ENCODE results near the gene RNF11.
A peak's percentile ranks its signal among the peaks of the same experiment; 100 is the strongest.

Gene RNF11

GRCh38 chr1:51235673-51236530 lies at the start of gene RNF11:
RNF11 (plus strand) TSS chr1:51236273; CDS start chr1:51236757, 484 bp downstream.
- H3K27ac ChIP-seq (ENCODE audit: low read length), result peak within 1 kb of the TSS; percentile 99
- peaks cover 0 to 6% of the 10 kb centered on the region in 2 donors for H3K36me3 ChIP-seq (ENCODE audit: control insufficient read depth in 1 of 2, insufficient read depth in 2 of 2, low read length in 2 of 2)
- H3K4me3 ChIP-seq (ENCODE audit: low read depth in 1 of 2, low read length in 2 of 2), result peak within 1 kb of the TSS; percentile 93 to 98
- no peaks in the 10 kb centered on the region for H3K9me3 ChIP-seq (ENCODE audit: control insufficient read depth in 1 of 2, low read length in 2 of 2)
- no peaks in the 10 kb centered on the region for H3K27me3 ChIP-seq (ENCODE audit: low read depth, low read length)
- peaks cover 22 to 23% of the 10 kb centered on the region in 2 donors for H3K4me1 ChIP-seq (ENCODE audit: control insufficient read depth in 1 of 2, insufficient read depth in 2 of 2, low read length in 2 of 2)

GRCh38 chr1:51188230-51188629 lies 47.8 kb upstream of the RNF11 start:
- H3K9me3 ChIP-seq (ENCODE audit: control insufficient read depth in 1 of 2, low read length in 2 of 2), result no peaks in the 10 kb centered on the region
- H3K27me3 ChIP-seq (ENCODE audit: low read depth, low read length), result no peaks in the 10 kb centered on the region
- no peaks in the 10 kb centered on the region for H3K36me3 ChIP-seq (ENCODE audit: control insufficient read depth in 1 of 2, insufficient read depth in 2 of 2, low read length in 2 of 2)
- no peak overlapping the region for H3K27ac ChIP-seq (ENCODE audit: low read length)
- H3K4me1 ChIP-seq (ENCODE audit: control insufficient read depth in 1 of 2, insufficient read depth in 2 of 2, low read length in 2 of 2), result no peaks in the 10 kb centered on the region
- H3K4me3 ChIP-seq (ENCODE audit: low read depth in 1 of 2, low read length in 2 of 2), result no peak overlapping the region

GRCh38 chr1:51189421-51190073 lies 46.5 kb upstream of the RNF11 start:
- Histone ChIP-seq H3K27ac (ENCODE audit: low read length) (no peak overlapping the region), H3K4me3 (ENCODE audit: low read depth in 1 of 2, low read length in 2 of 2) (no peak overlapping the region), H3K27me3 (ENCODE audit: low read depth, low read length) (no peaks in the 10 kb centered on the region), H3K9me3 (ENCODE audit: control insufficient read depth in 1 of 2, low read length in 2 of 2) (no peaks in the 10 kb centered on the region), H3K36me3 (ENCODE audit: control insufficient read depth in 1 of 2, insufficient read depth in 2 of 2, low read length in 2 of 2) (no peaks in the 10 kb centered on the region), H3K4me1 (ENCODE audit: control insufficient read depth in 1 of 2, insufficient read depth in 2 of 2, low read length in 2 of 2) (no peaks in the 10 kb centered on the region)

- Histone ChIP-seq H3K4me3 (ENCODE audit: low read depth in 1 of 2, low read length in 2 of 2) (no peak overlapping the region), H3K36me3 (ENCODE audit: control insufficient read depth in 1 of 2, insufficient read depth in 2 of 2, low read length in 2 of 2) (no peaks in the 10 kb centered on the region), H3K27me3 (ENCODE audit: low read depth, low read length) (no peaks in the 10 kb centered on the region), H3K4me1 (ENCODE audit: control insufficient read depth in 1 of 2, insufficient read depth in 2 of 2, low read length in 2 of 2) (no peaks in the 10 kb centered on the region), H3K27ac (ENCODE audit: low read length) (no peak overlapping the region), H3K9me3 (ENCODE audit: control insufficient read depth in 1 of 2, low read length in 2 of 2) (no peaks in the 10 kb centered on the region)
Observed at GRCh38 chr1:51190961-51191360, 45.1 kb upstream of the RNF11 start.

- Histone ChIP-seq H3K9me3 (ENCODE audit: control insufficient read depth in 1 of 2, low read length in 2 of 2) (no peaks in the 10 kb centered on the region), H3K27me3 (ENCODE audit: low read depth, low read length) (no peaks in the 10 kb centered on the region), H3K27ac (ENCODE audit: low read length) (no peak overlapping the region), H3K4me3 (ENCODE audit: low read depth in 1 of 2, low read length in 2 of 2) (no peak overlapping the region), H3K4me1 (ENCODE audit: control insufficient read depth in 1 of 2, insufficient read depth in 2 of 2, low read length in 2 of 2) (no peaks in the 10 kb centered on the region), H3K36me3 (ENCODE audit: control insufficient read depth in 1 of 2, insufficient read depth in 2 of 2, low read length in 2 of 2) (no peaks in the 10 kb centered on the region)
Observed at GRCh38 chr1:51192213-51192843, 43.7 kb upstream of the RNF11 start.

- H3K27me3 ChIP-seq (ENCODE audit: low read depth, low read length), result no peaks in the 10 kb centered on the region
- no peak overlapping the region for H3K27ac ChIP-seq (ENCODE audit: low read length)
- H3K4me3 ChIP-seq (ENCODE audit: low read depth in 1 of 2, low read length in 2 of 2), result no peak overlapping the region
- no peaks in the 10 kb centered on the region for H3K36me3 ChIP-seq (ENCODE audit: control insufficient read depth in 1 of 2, insufficient read depth in 2 of 2, low read length in 2 of 2)
- no peaks in the 10 kb centered on the region for H3K9me3 ChIP-seq (ENCODE audit: control insufficient read depth in 1 of 2, low read length in 2 of 2)
- no peaks in the 10 kb centered on the region for H3K4me1 ChIP-seq (ENCODE audit: control insufficient read depth in 1 of 2, insufficient read depth in 2 of 2, low read length in 2 of 2)
Observed at GRCh38 chr1:51193564-51193963, 42.5 kb upstream of the RNF11 start.

GRCh38 chr1:51203121-51203873 lies 32.8 kb upstream of the RNF11 start:
- Histone ChIP-seq H3K4me1 (ENCODE audit: control insufficient read depth in 1 of 2, insufficient read depth in 2 of 2, low read length in 2 of 2) (no peaks in the 10 kb centered on the region), H3K4me3 (ENCODE audit: low read depth in 1 of 2, low read length in 2 of 2) (no peak overlapping the region), H3K9me3 (ENCODE audit: control insufficient read depth in 1 of 2, low read length in 2 of 2) (no peaks in the 10 kb centered on the region), H3K36me3 (ENCODE audit: control insufficient read depth in 1 of 2, insufficient read depth in 2 of 2, low read length in 2 of 2) (no peaks in the 10 kb centered on the region), H3K27me3 (ENCODE audit: low read depth, low read length) (no peaks in the 10 kb centered on the region), H3K27ac (ENCODE audit: low read length) (no peak overlapping the region)

GRCh38 chr1:51203874-51204245 lies 32.2 kb upstream of the RNF11 start:
- Histone ChIP-seq H3K9me3 (ENCODE audit: control insufficient read depth in 1 of 2, low read length in 2 of 2) (no peaks in the 10 kb centered on the region), H3K4me3 (ENCODE audit: low read depth in 1 of 2, low read length in 2 of 2) (no peak overlapping the region), H3K27ac (ENCODE audit: low read length) (no peak overlapping the region), H3K27me3 (ENCODE audit: low read depth, low read length) (no peaks in the 10 kb centered on the region), H3K36me3 (ENCODE audit: control insufficient read depth in 1 of 2, insufficient read depth in 2 of 2, low read length in 2 of 2) (no peaks in the 10 kb centered on the region), H3K4me1 (ENCODE audit: control insufficient read depth in 1 of 2, insufficient read depth in 2 of 2, low read length in 2 of 2) (no peaks in the 10 kb centered on the region)

GRCh38 chr1:51210055-51210454 lies 26.0 kb upstream of the RNF11 start:
- Histone ChIP-seq H3K9me3 (ENCODE audit: control insufficient read depth in 1 of 2, low read length in 2 of 2) (no peaks in the 10 kb centered on the region), H3K36me3 (ENCODE audit: control insufficient read depth in 1 of 2, insufficient read depth in 2 of 2, low read length in 2 of 2) (no peaks in the 10 kb centered on the region), H3K4me3 (ENCODE audit: low read depth in 1 of 2, low read length in 2 of 2) (no peak overlapping the region), H3K4me1 (ENCODE audit: control insufficient read depth in 1 of 2, insufficient read depth in 2 of 2, low read length in 2 of 2) (peaks cover 0 to 3% of the 10 kb centered on the region in 2 donors), H3K27me3 (ENCODE audit: low read depth, low read length) (no peaks in the 10 kb centered on the region), H3K27ac (ENCODE audit: low read length) (no peak overlapping the region)

GRCh38 chr1:51210676-51211075 lies 25.4 kb upstream of the RNF11 start:
- Histone ChIP-seq H3K4me3 (ENCODE audit: low read depth in 1 of 2, low read length in 2 of 2) (no peak overlapping the region), H3K4me1 (ENCODE audit: control insufficient read depth in 1 of 2, insufficient read depth in 2 of 2, low read length in 2 of 2) (peaks cover 0 to 3% of the 10 kb centered on the region in 2 donors), H3K36me3 (ENCODE audit: control insufficient read depth in 1 of 2, insufficient read depth in 2 of 2, low read length in 2 of 2) (no peaks in the 10 kb centered on the region), H3K27me3 (ENCODE audit: low read depth, low read length) (no peaks in the 10 kb centered on the region), H3K27ac (ENCODE audit: low read length) (no peak overlapping the region), H3K9me3 (ENCODE audit: control insufficient read depth in 1 of 2, low read length in 2 of 2) (no peaks in the 10 kb centered on the region)

- H3K9me3 ChIP-seq (ENCODE audit: control insufficient read depth in 1 of 2, low read length in 2 of 2), result no peaks in the 10 kb centered on the region
- H3K4me3 ChIP-seq (ENCODE audit: low read depth in 1 of 2, low read length in 2 of 2), result no peak overlapping the region
- H3K27ac ChIP-seq (ENCODE audit: low read length), result no peak overlapping the region
Observed at GRCh38 chr1:51214615-51215131, 21.4 kb upstream of the RNF11 start.

More at GRCh38 chr1:51214615-51215131, 21.4 kb upstream of the RNF11 start:
- Histone ChIP-seq H3K4me1 (ENCODE audit: control insufficient read depth in 1 of 2, insufficient read depth in 2 of 2, low read length in 2 of 2) (peaks cover 0 to 3% of the 10 kb centered on the region in 2 donors), H3K36me3 (ENCODE audit: control insufficient read depth in 1 of 2, insufficient read depth in 2 of 2, low read length in 2 of 2) (no peaks in the 10 kb centered on the region), H3K27me3 (ENCODE audit: low read depth, low read length) (no peaks in the 10 kb centered on the region)

All from muscle layer of duodenum (tissue), 2 donors.